Measurements from ENCODE around the gene PAK1. TPM values are rescaled to one million over a fixed set of nuclear protein-coding genes. Genes with fewer than 3 reads are reported as not detected.
A peak's percentile ranks its signal among the peaks of the same experiment; 100 is the strongest.

Gene PAK1
- total and polyA plus RNA-seq, 10 of the 15 experiments (the other 5 are each of a cell fraction or from before 2014, with no cell fraction given) = 43.8 to 321 (median 110) TPM

DNA sequence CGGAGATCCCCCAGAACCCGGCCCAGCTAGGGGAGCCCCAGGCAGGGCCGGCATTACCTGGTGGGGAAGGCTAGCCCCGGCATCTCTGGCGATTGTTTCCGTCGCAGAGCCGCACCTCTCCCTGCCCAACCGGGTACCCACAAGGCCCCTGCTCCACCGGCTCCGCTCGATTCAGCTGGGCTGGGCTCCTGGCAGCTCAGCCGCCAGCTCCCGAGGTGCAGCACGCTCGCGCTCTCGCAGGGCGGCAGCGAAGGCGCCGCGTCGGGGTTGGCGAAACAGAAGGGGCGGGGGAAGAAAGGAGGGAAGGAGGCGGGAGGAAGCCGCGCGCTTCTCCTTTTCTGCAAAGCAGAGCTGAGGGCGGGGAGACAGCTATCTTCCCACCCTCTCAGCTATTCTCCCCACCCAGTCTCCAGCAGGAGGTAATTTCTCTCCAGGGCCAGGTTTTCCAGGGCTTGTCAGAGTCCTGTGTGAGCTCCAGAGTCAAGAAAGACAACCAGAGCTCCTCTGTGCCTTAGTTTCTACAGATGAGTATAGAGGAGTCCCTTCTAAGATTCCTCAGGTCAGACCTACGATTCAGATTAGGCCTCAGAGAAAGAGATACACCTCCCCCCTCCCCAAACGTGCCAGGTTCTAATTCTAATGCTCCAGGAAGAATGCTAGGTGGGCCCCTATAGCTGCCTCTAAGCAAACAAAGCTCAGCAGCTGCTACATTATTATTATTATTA is 62.0 kb downstream of the PAK1 start (continued):
- TF ChIP-seq SRF (IDR thresholded peaks at IDR 0.05; ENCODE audit: low read depth in 2 of 2, low read length in 2 of 2) (0 out of 4 replicates have a peak, but pooled peaks of 1 of the 2 experiments have one; percentile 20), KAT2A (conservative IDR thresholded peaks at IDR 0.05; ENCODE audit: control insufficient read depth, low read depth, low read length) (no peak), TBL1XR1 (IDR thresholded peaks at IDR 0.05; ENCODE audit: low read depth, low read length) (no peak), POU2F2 (IDR thresholded peaks at IDR 0.05; ENCODE audit: borderline replicate concordance, low read depth, low read length) (no peak; the same call in 2 of the 3 replicates), STAT3 (IDR thresholded peaks at IDR 0.05; ENCODE audit: low read depth, low read length) (no peak), E2F8 (IDR thresholded peaks at IDR 0.05; ENCODE audit: low read depth, partially characterized antibody) (no peak), NFYA (IDR thresholded peaks at IDR 0.05; ENCODE audit: borderline replicate concordance, low read depth, low read length) (no peak), BACH1 (IDR thresholded peaks at IDR 0.05; ENCODE audit: borderline replicate concordance) (peak; percentile 28; the same call in 1 of the 2 replicates), SIN3A (IDR thresholded peaks at IDR 0.05; ENCODE audit: low read depth, low read length) (no peak), EZH2 (IDR thresholded peaks at IDR 0.05; ENCODE audit: borderline replicate concordance, control insufficient read depth, low read depth, low read length) (no peak), ZNF687 (IDR thresholded peaks at IDR 0.05) (peak; percentile 41; the same call in 1 of the 2 replicates), SPI1 (IDR thresholded peaks at IDR 0.05; ENCODE audit: borderline replicate concordance, insufficient read depth, low read depth, low read length) (peak; percentile 87), TAF1 (IDR thresholded peaks at IDR 0.05; ENCODE audit: borderline replicate concordance, low read depth, low read length) (peak; percentile 50; the same call in 1 of the 2 replicates), ESRRA (IDR thresholded peaks at IDR 0.05; ENCODE audit: low read length) (no peak), LARP7 (IDR thresholded peaks at IDR 0.05) (peak; percentile 62; the same call in 1 of the 2 replicates), NFXL1 (IDR thresholded peaks at IDR 0.05; ENCODE audit: borderline replicate concordance) (no peak), FOXM1 (IDR thresholded peaks at IDR 0.05; ENCODE audit: low read depth, low read length) (no peak)
- TF ChIP-seq, protein P1, sequence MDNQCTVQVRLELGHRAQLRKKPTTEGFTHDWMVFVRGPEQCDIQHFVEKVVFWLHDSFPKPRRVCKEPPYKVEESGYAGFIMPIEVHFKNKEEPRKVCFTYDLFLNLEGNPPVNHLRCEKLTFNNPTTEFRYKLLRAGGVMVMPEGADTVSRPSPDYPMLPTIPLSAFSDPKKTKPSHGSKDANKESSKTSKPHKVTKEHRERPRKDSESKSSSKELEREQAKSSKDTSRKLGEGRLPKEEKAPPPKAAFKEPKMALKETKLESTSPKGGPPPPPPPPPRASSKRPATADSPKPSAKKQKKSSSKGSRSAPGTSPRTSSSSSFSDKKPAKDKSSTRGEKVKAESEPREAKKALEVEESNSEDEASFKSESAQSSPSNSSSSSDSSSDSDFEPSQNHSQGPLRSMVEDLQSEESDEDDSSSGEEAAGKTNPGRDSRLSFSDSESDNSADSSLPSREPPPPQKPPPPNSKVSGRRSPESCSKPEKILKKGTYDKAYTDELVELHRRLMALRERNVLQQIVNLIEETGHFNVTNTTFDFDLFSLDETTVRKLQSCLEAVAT (IDR thresholded peaks at IDR 0.05) = peak; percentile 66; the same call in 1 of the 2 replicates
- TF ChIP-seq, protein P2, sequence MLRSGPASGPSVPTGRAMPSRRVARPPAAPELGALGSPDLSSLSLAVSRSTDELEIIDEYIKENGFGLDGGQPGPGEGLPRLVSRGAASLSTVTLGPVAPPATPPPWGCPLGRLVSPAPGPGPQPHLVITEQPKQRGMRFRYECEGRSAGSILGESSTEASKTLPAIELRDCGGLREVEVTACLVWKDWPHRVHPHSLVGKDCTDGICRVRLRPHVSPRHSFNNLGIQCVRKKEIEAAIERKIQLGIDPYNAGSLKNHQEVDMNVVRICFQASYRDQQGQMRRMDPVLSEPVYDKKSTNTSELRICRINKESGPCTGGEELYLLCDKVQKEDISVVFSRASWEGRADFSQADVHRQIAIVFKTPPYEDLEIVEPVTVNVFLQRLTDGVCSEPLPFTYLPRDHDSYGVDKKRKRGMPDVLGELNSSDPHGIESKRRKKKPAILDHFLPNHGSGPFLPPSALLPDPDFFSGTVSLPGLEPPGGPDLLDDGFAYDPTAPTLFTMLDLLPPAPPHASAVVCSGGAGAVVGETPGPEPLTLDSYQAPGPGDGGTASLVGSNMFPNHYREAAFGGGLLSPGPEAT (IDR thresholded peaks at IDR 0.05; ENCODE audit: low read depth) = peak; percentile 53; the same call in 1 of the 2 replicates

Measured in GM12878 (cell line).